Measurements from ENCODE around the gene EXOC6.

The EXOC6 gene

GRCh38 chr10:93032105-93032808 is 183.9 kb downstream of the EXOC6 start:
- TF ChIP-seq ZNF621 (tag by site-specific recombination; IDR thresholded peaks at IDR 0.05) (no peak), ZNF837 (tag by site-specific recombination; IDR thresholded peaks at IDR 0.05) (no peak), TRIM28 (IDR thresholded peaks at IDR 0.05; ENCODE audit: borderline replicate concordance, low read length) (no peak), GLI2 (tag by site-specific recombination; IDR thresholded peaks at IDR 0.05; ENCODE audit: borderline replicate concordance, low read depth) (no peak), ZNF48 (tag by site-specific recombination; IDR thresholded peaks at IDR 0.05) (no peak), SP3 (tag by site-specific recombination; IDR thresholded peaks at IDR 0.05) (no peak), ZNF560 (tag by site-specific recombination; IDR thresholded peaks at IDR 0.05; ENCODE audit: borderline replicate concordance) (no peak), GFI1B (tag by site-specific recombination; IDR thresholded peaks at IDR 0.05) (no peak), TCF7L2 (IDR thresholded peaks at IDR 0.05; ENCODE audit: borderline replicate concordance, low read depth, low read length) (no peak), FEZF1 (tag by site-specific recombination; IDR thresholded peaks at IDR 0.05) (no peak), ZNF670 (tag by site-specific recombination; IDR thresholded peaks at IDR 0.05; ENCODE audit: low read depth) (no peak), ZNF658 (tag by site-specific recombination; IDR thresholded peaks at IDR 0.05) (no peak), ZNF221 (tag by site-specific recombination; IDR thresholded peaks at IDR 0.05; ENCODE audit: borderline replicate concordance) (no peak), PRDM10 (tag by site-specific recombination; IDR thresholded peaks at IDR 0.05) (no peak), ZSCAN16 (tag by site-specific recombination; IDR thresholded peaks at IDR 0.05) (no peak), ATF2 (tag by site-specific recombination; IDR thresholded peaks at IDR 0.05; ENCODE audit: low read depth) (no peak), ZFP37 (tag by site-specific recombination; IDR thresholded peaks at IDR 0.05) (no peak)
- Histone ChIP-seq H3K36me3 (ENCODE audit: control insufficient read depth in 2 of 2, insufficient read depth in 1 of 2, low read length in 2 of 2) (no peaks in the 10 kb centered on the region), H3K27ac (ENCODE audit: extremely low read depth, low read depth, low read length) (no peak overlapping the region), H3K9me3 (ENCODE audit: control insufficient read depth, insufficient read depth, low read depth, low read length) (no peaks in the 10 kb centered on the region), H3K4me3 (ENCODE audit: low read depth, low read length) (no peak overlapping the region), H3K4me1 (ENCODE audit: control insufficient read depth, insufficient read depth, low read length) (no peaks in the 10 kb centered on the region)
- POLR2A ChIA-PET, result no interaction called here
- CTCF ChIA-PET, result interaction anchor here (0.8 to 1.0 kb wide), 2 partner anchors 26 to 67 kb away, joined by 4 to 5 read pairs; no protein-coding TSS in a partner anchor

DNA sequence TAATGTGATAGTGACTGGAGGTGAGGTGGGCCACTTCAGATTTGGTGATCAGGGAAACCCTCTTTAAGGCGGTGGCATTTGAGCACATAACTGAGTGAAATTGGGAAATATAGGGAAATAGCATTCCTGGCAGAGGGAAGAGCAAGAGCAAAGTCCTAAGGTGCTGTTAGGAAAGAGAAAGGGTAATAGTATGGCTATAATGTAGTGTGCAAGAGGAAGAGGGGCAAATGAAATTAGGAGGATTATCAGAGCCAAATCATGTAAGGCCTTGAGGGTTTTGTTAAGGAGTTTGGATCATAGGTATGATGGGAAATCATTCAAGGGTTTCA is 184.5 kb downstream of the EXOC6 start:
- Histone ChIP-seq H3K36me3 (ENCODE audit: control insufficient read depth in 2 of 2, insufficient read depth in 1 of 2, low read length in 2 of 2) (no peaks in the 10 kb centered on the region), H3K27ac (ENCODE audit: extremely low read depth, low read depth, low read length) (no peak overlapping the region), H3K4me3 (ENCODE audit: low read depth, low read length) (no peak overlapping the region), H3K9me3 (ENCODE audit: control insufficient read depth, insufficient read depth, low read depth, low read length) (no peaks in the 10 kb centered on the region), H3K4me1 (ENCODE audit: control insufficient read depth, insufficient read depth, low read length) (no peaks in the 10 kb centered on the region)
- ChIA-PET CTCF (interaction anchor here (0.8 to 1.0 kb wide), 2 partner anchors 26 to 68 kb away, joined by 4 to 5 read pairs; no protein-coding TSS in a partner anchor), POLR2A (no interaction called here)
- TF ChIP-seq ZNF19 (tag by site-specific recombination; IDR thresholded peaks at IDR 0.05; ENCODE audit: low read depth), result no peak
- TF ChIP-seq ZNF658 (tag by site-specific recombination; IDR thresholded peaks at IDR 0.05), result no peak
- no peak for TF ChIP-seq ZNF292 (tag by site-specific recombination; IDR thresholded peaks at IDR 0.05; ENCODE audit: borderline replicate concordance, low read depth)
- no peak for TF ChIP-seq SCRT1 (tag by site-specific recombination; IDR thresholded peaks at IDR 0.05; ENCODE audit: borderline replicate concordance)
- no peak for TF ChIP-seq EGR2 (tag by site-specific recombination; IDR thresholded peaks at IDR 0.05; ENCODE audit: low read depth)
- no peak for TF ChIP-seq ZNF148 (tag by site-specific recombination; IDR thresholded peaks at IDR 0.05; ENCODE audit: borderline replicate concordance)
- no peak for TF ChIP-seq ZNF704 (tag by site-specific recombination; IDR thresholded peaks at IDR 0.05)
- TF ChIP-seq ZNF433 (tag by site-specific recombination; IDR thresholded peaks at IDR 0.05; ENCODE audit: low read depth), result no peak

All from HEK293 (cell line).